BJ (cell line): ENCODE data around the gene MYLK. TPM values are rescaled to one million over a fixed set of nuclear protein-coding genes. Genes with fewer than 3 reads are reported as not detected.

Source experiments
- CTCF ChIA-PET: fragments of 350-600 bp; formaldehyde crosslinking; extraction: SDS; loops from one replicate; lab custom pipeline; 2021; ENCODE audit warnings: antibody characterized with exemption, inconsistent platforms; lab: Yijun Ruan, JAX
- POLR2A ChIA-PET: fragments of 300-600 bp; sonication (Branson Sonifier 250); formaldehyde crosslinking; extraction: SDS; loops from one replicate; lab custom pipeline; 2021; ENCODE audit warnings: antibody characterized with exemption; lab: Charles Lee
- DNase-seq: peaks from one replicate; pipeline ENCODE4 v3.0.0-alpha.2; 2011; ENCODE audit warnings: low read depth
- H3K27me3 ChIP-seq: 2 replicates; pipeline ENCODE4 v1.6.0; 2011; ENCODE audit warnings: low read length; ENCODE audit not compliant: control insufficient read depth, insufficient read depth
- H3K36me3 ChIP-seq: 2 replicates; pipeline ENCODE4 v1.5.1; 2011; ENCODE audit warnings: low read length; ENCODE audit not compliant: control insufficient read depth, insufficient read depth
- H3K4me3 ChIP-seq: 2 replicates; pipeline ENCODE4 v1.5.1; 2011; ENCODE audit warnings: low read depth, mild to moderate bottlenecking, control low read depth, low read length
- polyA plus RNA-seq: library from polyadenylated mRNA; depleted of rRNA; stranded (reverse); fragments of >200 nt; gene quantifications from 2 replicates; pipeline ENCODE4 v1.2.3, GENCODE V29; 2011
- TF ChIP-seq, protein P1 (sequence below): IDR thresholded peaks from 2 replicates; pipeline ENCODE4 v1.5.1; 2011; ENCODE audit warnings: low read depth, mild to moderate bottlenecking, control low read depth, inconsistent platforms, low read length, moderate library complexity; ENCODE audit not compliant: insufficient read depth

Gene MYLK
- polyA plus RNA-seq, 1 experiment: 734 TPM

DNA sequence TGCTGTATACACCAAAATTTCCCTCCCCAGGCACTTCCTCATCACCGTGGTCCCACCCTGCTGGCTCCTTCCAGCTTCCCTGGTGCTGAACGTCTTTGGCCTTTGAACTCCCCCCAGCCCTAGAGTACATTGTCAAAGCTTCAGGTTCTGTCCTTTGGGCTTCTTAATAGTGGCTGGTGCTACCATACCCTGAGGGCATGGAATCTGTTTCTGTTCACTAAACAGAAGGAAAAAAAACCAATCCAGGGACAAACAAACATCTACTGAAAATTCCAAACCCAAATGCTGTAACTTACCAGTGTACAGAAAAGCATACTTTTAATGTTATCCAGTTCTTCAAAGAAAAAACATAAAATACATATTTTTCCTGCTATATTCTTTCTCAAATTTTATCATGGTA lies 148.7 kb downstream of the MYLK start:
- ChIA-PET POLR2A (no interaction called here), CTCF (interaction anchor here (1.2 to 3.6 kb wide), 2 partner anchors 12 to 38 kb away, joined by 3 to 19 read pairs; no protein-coding TSS in a partner anchor)
- Histone ChIP-seq H3K36me3 (peaks cover 46% of the 10 kb centered on the region), H3K4me3 (no peak overlapping the region), H3K27me3 (no peaks in the 10 kb centered on the region)
- DNase-seq: no peak
- TF ChIP-seq, protein P1, sequence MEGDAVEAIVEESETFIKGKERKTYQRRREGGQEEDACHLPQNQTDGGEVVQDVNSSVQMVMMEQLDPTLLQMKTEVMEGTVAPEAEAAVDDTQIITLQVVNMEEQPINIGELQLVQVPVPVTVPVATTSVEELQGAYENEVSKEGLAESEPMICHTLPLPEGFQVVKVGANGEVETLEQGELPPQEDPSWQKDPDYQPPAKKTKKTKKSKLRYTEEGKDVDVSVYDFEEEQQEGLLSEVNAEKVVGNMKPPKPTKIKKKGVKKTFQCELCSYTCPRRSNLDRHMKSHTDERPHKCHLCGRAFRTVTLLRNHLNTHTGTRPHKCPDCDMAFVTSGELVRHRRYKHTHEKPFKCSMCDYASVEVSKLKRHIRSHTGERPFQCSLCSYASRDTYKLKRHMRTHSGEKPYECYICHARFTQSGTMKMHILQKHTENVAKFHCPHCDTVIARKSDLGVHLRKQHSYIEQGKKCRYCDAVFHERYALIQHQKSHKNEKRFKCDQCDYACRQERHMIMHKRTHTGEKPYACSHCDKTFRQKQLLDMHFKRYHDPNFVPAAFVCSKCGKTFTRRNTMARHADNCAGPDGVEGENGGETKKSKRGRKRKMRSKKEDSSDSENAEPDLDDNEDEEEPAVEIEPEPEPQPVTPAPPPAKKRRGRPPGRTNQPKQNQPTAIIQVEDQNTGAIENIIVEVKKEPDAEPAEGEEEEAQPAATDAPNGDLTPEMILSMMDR: no peak

DNA sequence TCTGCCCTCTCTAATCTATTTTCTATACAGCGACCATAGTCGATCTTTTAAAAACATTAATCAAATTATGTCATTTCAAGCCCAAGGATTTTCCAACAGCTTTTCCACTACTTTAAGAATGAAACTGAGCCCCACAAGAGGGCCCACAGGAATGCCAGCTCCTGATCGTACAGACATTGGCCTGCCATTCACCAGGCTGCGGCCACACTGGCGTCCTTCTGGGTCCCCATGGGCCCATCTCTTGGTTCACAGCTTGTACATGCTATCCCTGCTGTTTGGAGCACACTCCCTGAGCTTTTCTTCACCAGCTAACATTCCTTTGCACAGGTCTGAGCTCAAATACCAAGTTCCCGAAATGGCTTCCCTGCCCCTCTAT lies 149.6 kb downstream of the MYLK start:
- ChIA-PET POLR2A (interaction anchor here (0.5 kb wide), 1 partner anchor 19 kb away, joined by 3 read pairs; no protein-coding TSS in a partner anchor), CTCF (interaction anchor here (0.8 to 3.6 kb wide), 4 partner anchors 11 to 273 kb away, joined by 3 to 19 read pairs (median 3); no protein-coding TSS in a partner anchor)
- Histone ChIP-seq H3K36me3 (peaks cover 47% of the 10 kb centered on the region), H3K4me3 (no peak overlapping the region), H3K27me3 (no peaks in the 10 kb centered on the region)
- DNase-seq: no peak
- TF ChIP-seq, protein P1: no peak

DNA sequence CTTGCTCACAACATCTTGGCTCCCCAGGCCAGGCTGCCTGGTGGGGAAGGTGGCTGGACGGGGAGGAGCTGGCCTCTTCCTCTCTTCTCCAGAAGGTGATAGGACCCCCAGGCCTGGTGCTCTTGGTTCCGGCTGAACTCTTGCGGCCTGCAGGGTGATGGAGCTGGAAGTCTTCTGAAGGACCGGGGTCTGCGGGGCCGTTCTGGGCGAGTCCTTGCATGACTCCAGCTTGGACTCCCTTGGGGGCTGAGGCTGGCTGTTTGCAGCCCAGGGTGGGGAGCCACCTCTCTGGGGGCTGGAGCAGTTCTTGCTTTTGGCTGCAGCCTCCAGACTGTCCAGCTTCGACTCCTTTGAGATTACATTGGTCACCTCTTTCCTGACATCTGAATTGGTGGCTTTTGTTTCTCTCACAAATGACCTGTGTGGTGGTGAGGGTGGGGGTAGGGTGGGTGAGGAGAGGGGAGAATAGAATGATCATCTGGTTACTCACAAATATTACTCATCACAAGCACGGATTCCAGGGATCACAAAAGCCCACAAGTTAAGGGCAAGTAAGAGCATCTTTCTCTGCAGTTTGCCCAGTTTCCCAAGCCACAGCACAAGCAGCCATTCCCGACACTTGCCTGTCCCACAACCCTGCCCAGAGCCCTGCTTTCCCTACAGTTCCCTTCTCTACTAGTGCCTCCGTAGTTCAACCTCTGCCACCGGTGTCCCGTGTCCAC lies 150.2 kb downstream of the MYLK start:
- peak; percentile 81 for DNase-seq
- H3K36me3 ChIP-seq: peaks cover 42% of the 10 kb centered on the region
- CTCF ChIA-PET: interaction anchor here (0.8 to 3.6 kb wide), 5 partner anchors 11 to 273 kb away, joined by 3 to 19 read pairs (median 3); no protein-coding TSS in a partner anchor
- TF ChIP-seq, protein P1: no peak
- H3K27me3 ChIP-seq: no peaks in the 10 kb centered on the region
- no peak overlapping the region for H3K4me3 ChIP-seq
- POLR2A ChIA-PET: interaction anchor here (0.5 to 0.6 kb wide), 2 partner anchors 19 to 21 kb away, joined by 3 to 11 read pairs; no protein-coding TSS in a partner anchor

DNA sequence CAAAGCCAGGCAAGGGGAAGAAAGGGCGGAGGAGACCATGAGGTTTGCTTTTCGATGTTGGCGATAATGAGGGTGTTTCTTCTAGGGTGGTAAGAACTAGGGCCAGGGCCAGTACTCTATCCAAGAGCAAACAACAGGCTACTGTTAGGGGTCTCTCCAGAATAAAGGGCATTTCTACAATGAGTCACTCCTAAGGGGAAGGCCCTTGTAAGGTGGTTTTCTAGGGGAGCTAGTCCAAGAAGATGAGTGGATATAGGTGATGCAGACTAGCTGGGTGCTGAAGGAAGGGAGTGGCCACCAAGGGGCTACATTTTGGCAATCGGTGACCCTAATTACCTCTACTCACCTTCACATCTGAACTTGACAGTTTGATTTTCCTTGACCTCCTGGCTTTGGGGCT lies 150.8 kb downstream of the MYLK start:
- TF ChIP-seq, protein P1: no peak
- POLR2A ChIA-PET: interaction anchor here (0.6 kb wide), 1 partner anchor 22 kb away, joined by 11 read pairs; no protein-coding TSS in a partner anchor
- no peaks in the 10 kb centered on the region for H3K27me3 ChIP-seq
- peaks cover 38% of the 10 kb centered on the region for H3K36me3 ChIP-seq
- CTCF ChIA-PET: interaction anchor here (0.8 to 3.6 kb wide), 4 partner anchors 10 to 209 kb away, joined by 3 to 19 read pairs (median 3); no protein-coding TSS in a partner anchor
- DNase-seq: no peak
- no peak overlapping the region for H3K4me3 ChIP-seq

DNA sequence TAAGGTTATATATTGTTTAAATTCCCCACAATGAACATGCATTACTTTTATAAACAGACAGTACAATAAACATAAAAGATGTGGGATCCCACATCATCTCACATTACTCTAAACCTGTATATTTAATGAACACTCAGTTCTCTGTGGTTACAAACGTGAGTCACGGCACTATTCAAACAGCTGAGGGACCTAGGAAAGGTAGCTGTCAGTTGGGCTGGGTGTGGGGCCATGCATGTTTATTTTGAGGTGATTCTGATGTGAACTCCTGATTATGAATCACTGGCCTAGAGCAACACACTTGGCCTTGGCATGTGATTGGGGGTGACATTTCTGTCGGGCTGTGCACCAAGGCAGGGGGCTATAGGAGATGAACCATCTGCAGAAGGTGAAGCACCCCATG lies 151.7 kb downstream of the MYLK start:
- POLR2A ChIA-PET: no interaction called here

More for the DNA sequence above, 151.7 kb downstream of the MYLK start:
- TF ChIP-seq, protein P1: no peak
- Histone ChIP-seq H3K27me3 (no peaks in the 10 kb centered on the region), H3K36me3 (peaks cover 33% of the 10 kb centered on the region), H3K4me3 (no peak overlapping the region)
- DNase-seq: no peak
- CTCF ChIA-PET: interaction anchor here (1.0 to 3.6 kb wide), 2 partner anchors 9 to 210 kb away, joined by 3 to 19 read pairs; no protein-coding TSS in a partner anchor
